Ishikawa (cell line): ENCODE data around the gene BMI1.

Source experiments
- CEBPB ChIP-seq: IDR thresholded peaks from 2 replicates; pipeline ENCODE4 v1.6.1; 2012
- EGR1 ChIP-seq: IDR thresholded peaks from 2 replicates; pipeline ENCODE4 v1.6.1; 2012
- EP300 ChIP-seq: IDR thresholded peaks from 2 replicates; pipeline ENCODE4 v1.6.1; 2012; ENCODE audit warnings: borderline replicate concordance
- FOXM1 ChIP-seq: IDR thresholded peaks from 2 replicates; pipeline ENCODE4 v1.6.1; 2012; ENCODE audit warnings: low read depth, borderline replicate concordance
- NFIC ChIP-seq: IDR thresholded peaks from 2 replicates; pipeline ENCODE4 v1.6.1; 2012
- RAD21 ChIP-seq: IDR thresholded peaks from 2 replicates; pipeline ENCODE4 v1.6.1; 2012; ENCODE audit warnings: low read depth
- TAF1 ChIP-seq: IDR thresholded peaks from 2 replicates; pipeline ENCODE4 v1.6.1; 2012; ENCODE audit warnings: low read depth, mild to moderate bottlenecking
- TCF12 ChIP-seq: IDR thresholded peaks from 2 replicates; pipeline ENCODE4 v1.6.1; 2012; ENCODE audit warnings: low read depth
- TEAD4 ChIP-seq: IDR thresholded peaks from 2 replicates; pipeline ENCODE4 v1.6.1; 2012
- YY1 ChIP-seq: IDR thresholded peaks from 2 replicates; pipeline ENCODE4 v1.6.1; 2012; ENCODE audit warnings: low read depth
- ZBTB7A ChIP-seq: IDR thresholded peaks from 2 replicates; pipeline ENCODE4 v1.6.1; 2012; ENCODE audit warnings: low read depth
- TF ChIP-seq, protein P1 (sequence below): IDR thresholded peaks from 2 replicates; pipeline ENCODE4 v1.6.1; 2012
- TF ChIP-seq, protein P2 (sequence below): IDR thresholded peaks from 2 replicates; pipeline ENCODE4 v1.6.1; 2012
- TF ChIP-seq, protein P3 (sequence below): IDR thresholded peaks from 2 replicates; pipeline ENCODE4 v1.6.1; 2012; ENCODE audit warnings: low read depth, mild to moderate bottlenecking

DNA sequence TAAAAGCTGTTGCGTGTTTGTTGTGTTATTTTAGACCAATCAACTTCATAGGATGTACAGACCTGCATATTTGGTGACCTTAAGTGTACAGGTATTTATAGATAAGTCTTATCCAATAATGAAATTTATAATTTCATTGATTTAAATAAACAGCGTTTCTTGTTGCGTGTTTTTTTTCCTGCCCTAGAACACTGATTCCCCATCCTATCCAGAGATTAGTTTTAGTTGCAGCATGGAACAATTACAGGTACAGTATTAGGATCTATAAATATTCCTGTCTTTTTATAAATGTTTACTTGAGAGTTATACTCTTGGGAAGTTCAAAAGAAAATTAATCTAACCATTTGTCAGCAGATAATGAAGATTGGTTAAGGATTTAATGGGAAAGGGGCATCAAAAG lies 2.1 kb upstream of the BMI1 start:
- TF ChIP-seq TCF12 (no peak), NFIC (no peak), EP300 (no peak), RAD21 (no peak), ZBTB7A (no peak), TAF1 (no peak), YY1 (no peak), FOXM1 (no peak), TEAD4 (no peak), CEBPB (no peak), EGR1 (no peak)
- TF ChIP-seq, protein P1, sequence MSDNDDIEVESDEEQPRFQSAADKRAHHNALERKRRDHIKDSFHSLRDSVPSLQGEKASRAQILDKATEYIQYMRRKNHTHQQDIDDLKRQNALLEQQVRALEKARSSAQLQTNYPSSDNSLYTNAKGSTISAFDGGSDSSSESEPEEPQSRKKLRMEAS, result no peak
- TF ChIP-seq, protein P2, sequence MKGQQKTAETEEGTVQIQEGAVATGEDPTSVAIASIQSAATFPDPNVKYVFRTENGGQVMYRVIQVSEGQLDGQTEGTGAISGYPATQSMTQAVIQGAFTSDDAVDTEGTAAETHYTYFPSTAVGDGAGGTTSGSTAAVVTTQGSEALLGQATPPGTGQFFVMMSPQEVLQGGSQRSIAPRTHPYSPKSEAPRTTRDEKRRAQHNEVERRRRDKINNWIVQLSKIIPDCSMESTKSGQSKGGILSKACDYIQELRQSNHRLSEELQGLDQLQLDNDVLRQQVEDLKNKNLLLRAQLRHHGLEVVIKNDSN, result no peak
- TF ChIP-seq, protein P3, sequence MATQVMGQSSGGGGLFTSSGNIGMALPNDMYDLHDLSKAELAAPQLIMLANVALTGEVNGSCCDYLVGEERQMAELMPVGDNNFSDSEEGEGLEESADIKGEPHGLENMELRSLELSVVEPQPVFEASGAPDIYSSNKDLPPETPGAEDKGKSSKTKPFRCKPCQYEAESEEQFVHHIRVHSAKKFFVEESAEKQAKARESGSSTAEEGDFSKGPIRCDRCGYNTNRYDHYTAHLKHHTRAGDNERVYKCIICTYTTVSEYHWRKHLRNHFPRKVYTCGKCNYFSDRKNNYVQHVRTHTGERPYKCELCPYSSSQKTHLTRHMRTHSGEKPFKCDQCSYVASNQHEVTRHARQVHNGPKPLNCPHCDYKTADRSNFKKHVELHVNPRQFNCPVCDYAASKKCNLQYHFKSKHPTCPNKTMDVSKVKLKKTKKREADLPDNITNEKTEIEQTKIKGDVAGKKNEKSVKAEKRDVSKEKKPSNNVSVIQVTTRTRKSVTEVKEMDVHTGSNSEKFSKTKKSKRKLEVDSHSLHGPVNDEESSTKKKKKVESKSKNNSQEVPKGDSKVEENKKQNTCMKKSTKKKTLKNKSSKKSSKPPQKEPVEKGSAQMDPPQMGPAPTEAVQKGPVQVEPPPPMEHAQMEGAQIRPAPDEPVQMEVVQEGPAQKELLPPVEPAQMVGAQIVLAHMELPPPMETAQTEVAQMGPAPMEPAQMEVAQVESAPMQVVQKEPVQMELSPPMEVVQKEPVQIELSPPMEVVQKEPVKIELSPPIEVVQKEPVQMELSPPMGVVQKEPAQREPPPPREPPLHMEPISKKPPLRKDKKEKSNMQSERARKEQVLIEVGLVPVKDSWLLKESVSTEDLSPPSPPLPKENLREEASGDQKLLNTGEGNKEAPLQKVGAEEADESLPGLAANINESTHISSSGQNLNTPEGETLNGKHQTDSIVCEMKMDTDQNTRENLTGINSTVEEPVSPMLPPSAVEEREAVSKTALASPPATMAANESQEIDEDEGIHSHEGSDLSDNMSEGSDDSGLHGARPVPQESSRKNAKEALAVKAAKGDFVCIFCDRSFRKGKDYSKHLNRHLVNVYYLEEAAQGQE, result no peak
